Endometrial microvascular endothelial cells (primary cell): Measurements from ENCODE around the gene MYO1F. TPM values are rescaled to one million over a fixed set of nuclear protein-coding genes. Genes with fewer than 3 reads are reported as not detected.
"Not testable (repeated sequence)": the region's sequence is repeated elsewhere in the genome, so short reads cannot be mapped to it uniquely, and the experiment has no call there.

Experiments used
- in situ Hi-C: cut with HindIII; loops from 2 replicates; pipeline ENCODE4 v1.10.0; 2017; ENCODE audit warnings: low sequenced_read_pairs, low pct_unique_long_range_greater_than_20kb; ENCODE audit errors: inconsistent ontology term
- total RNA-seq: library from RNA; depleted of rRNA; stranded (reverse); fragments of >200 nt; gene quantifications from one replicate; pipeline ENCODE4 v1.2.3, GENCODE V29; 2015; ENCODE audit errors: inconsistent ontology term

MYO1F gene
- total RNA-seq, 1 donor from 2014 or later: 0.19 TPM

- in situ Hi-C loops: no loop called here
Measured at GRCh38 chr19:8529369-8530006, 47.8 kb downstream of the MYO1F start.

GRCh38 chr19:8528500-8528899 is 48.7 kb downstream of the MYO1F start:
- in situ Hi-C loops: no loop called here

GRCh38 chr19:8526345-8527091 is 50.7 kb downstream of the MYO1F start:
- in situ Hi-C loops: no loop called here

DNA sequence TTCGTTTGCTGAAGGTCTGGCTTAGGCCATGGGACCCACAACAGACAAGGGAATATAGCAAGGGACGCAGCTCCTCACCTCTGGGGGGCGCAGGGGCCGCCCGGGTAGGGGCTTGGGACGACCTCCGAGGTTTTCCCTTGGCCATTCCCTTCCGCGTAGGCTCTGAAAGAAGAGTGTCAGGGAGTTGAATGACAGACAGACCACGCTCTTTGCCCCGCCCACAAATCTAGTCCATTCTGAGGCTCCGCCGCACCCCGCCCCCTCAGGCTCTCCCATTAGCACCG is 51.9 kb downstream of the MYO1F start:
- in situ Hi-C loops: no loop called here

- in situ Hi-C loops: no loop called here
Measured at GRCh38 chr19:8519388-8519787, 57.9 kb downstream of the MYO1F start.

- in situ Hi-C loops: no loop called here
Measured at GRCh38 chr19:8518536-8518935, 58.7 kb downstream of the MYO1F start.

- in situ Hi-C loops: no loop called here
Measured at GRCh38 chr19:8517551-8518442, 59.4 kb downstream of the MYO1F start.

DNA sequence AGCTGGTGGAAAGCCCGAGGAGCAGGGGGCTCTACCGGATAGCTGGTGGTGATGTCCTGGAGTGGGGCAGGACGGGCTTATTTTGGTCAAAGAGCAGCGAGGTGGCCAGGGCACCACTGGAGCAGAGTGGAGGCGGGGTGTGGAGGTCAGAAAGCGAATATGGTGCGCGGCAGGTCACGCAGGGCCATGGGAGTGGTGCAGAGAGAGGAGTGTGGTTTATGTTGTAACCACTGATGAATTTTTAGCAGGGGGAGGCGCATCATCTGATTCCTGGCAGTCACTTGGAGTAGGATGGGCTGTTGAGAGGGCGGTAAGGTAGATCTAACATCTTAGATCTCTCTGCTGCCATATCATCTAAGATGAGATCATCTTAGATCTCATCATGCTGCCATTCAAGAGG is 61.9 kb downstream of the MYO1F start:
- in situ Hi-C loops: no loop called here

DNA sequence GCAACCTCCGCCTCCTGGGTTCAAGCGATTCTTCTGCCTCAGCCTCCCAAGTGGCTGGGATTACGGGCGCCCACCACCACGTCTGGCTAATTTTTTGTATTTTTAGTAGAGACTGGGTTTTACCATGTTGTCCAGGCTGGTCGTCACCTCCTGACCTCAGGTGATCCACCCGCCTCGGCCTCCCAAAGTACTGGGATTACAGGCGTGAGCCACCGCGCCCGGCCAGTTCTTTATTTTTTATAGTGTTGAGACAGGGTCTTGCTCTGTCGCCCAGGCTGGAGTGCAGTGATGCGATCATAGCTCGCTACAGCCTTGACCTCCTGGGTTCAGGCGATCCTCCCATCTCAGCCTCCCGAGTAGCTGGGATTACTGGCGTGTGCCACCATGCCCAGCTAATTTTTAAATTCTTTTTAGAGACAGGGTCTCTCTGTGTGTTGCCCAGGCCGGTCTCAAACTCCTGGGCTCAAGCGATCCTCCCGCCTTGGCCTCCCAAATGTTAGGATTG is 62.7 kb downstream of the MYO1F start:
- in situ Hi-C loops: not testable (repeated sequence)

DNA sequence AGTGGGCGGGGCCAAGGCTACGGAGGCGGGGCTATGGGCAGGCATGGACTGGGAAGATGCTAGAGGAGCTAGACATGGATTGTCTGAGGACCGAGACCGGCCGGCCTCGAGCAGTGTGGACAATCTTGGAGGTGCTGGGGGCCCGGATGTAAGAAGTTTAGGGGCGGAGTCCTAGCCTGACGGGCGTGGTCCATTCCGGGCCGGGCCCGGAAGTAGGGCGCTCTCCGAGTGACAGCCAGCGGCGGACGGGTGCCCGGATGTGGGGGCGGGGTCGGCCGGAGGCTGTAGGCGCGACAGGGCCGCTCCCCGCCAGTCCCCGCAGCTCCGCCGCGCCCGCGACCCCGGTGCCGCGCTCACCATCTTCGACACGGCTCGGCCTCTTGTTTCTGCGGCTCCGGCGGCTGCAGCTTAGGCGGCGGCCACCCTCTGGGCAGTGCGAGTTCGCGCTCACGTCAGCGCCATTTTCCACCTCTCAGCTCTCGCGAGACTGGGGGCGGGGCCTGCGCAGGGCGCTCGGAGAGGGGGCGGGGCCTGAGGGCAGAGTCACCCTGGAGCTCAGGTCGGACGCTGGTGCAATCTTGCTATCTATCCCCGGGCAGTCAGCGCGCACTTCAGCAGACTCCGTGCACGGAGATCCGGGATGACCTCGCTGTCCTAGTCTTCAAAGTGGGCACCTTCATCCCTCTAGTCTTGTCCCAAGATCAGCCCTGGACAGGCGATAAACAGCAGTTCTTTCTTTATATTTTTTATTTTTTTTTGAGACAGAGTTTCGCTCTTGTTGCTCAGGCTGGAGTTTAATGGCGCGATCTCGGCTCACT is 63.3 kb downstream of the MYO1F start, which contains the start of gene ZNF414:
ZNF414 (minus strand) TSS at position 481 of the 818 bp plus-strand sequence; CDS start at position 360, 121 bp downstream.
- in situ Hi-C loops: no loop called here

DNA sequence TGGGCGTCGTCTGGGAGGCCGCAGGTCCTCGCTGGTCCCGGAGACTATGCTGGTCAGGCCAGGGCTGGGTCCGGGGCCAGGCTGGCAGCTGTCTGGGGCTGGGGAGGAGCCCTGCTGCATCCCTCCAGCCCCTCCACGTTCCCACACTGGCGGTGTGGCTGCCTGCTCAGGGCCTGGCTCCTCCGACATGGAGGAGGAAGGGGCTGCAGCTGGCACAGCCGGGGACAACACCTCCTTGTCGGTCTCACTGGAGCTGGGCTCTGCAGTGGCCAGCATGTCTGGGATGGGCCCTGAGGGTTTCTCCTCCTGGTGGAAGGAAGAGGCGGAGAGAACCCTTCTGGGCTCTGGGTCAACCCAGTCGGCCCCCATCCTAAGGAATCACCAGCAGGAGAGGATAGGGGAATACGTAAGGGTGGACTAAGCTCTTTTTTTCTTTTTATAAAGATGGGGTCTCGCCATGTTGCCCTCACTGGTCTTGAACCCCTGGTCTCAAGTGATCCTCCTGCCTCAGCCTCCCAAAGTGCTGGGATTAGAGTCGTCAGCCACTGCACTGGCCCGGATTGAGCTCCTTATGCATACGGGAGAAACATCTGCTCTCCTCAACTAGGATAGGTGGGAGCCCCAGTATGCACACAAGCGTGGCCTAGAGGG is 64.1 kb downstream of the MYO1F start:
- in situ Hi-C loops: no loop called here

- in situ Hi-C loops: no loop called here
Measured at GRCh38 chr19:8512115-8512967, 64.9 kb downstream of the MYO1F start.

GRCh38 chr19:8511573-8512101 is 65.6 kb downstream of the MYO1F start:
- in situ Hi-C loops: no loop called here

GRCh38 chr19:8510589-8511115 is 66.6 kb downstream of the MYO1F start:
- in situ Hi-C loops: no loop called here

DNA sequence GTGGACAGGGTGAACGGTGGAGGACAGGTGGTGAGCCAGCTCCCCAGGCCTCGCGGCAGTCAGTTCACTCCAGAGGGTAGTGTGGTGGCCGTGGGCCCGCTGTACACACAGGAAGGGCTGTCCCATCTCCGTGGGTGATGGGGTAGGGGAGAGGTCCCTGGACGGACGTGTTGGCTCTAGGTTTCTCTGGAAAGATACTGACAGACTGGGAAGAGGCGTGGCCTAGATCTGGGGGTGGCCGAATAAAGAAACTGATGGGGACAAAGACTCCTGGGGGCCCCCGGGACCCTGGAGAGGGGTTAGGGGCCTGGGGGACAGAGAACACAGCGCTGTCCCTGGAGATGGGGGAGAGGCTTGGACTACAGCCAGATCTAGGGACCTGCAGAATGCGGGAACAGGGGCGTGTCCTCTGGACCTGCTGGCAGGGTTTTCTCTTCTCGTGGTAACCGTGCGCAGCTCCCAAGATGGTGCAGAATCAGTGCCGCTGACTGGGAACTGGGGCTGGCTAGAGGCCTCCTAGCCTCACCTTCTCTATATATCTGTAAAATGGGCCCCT is 70.8 kb downstream of the MYO1F start:
- in situ Hi-C loops: no loop called here

- in situ Hi-C loops: no loop called here
Measured at GRCh38 chr19:8505680-8506401, 71.4 kb downstream of the MYO1F start.
